Measurements from ENCODE around the gene ARSB.

GRCh38 chr5:78925129-78925876, 59.8 kb downstream of the ARSB start:
- no peak for TF ChIP-seq JUNB (IDR thresholded peaks at IDR 0.05)
- TF ChIP-seq CTCF (IDR thresholded peaks at IDR 0.05 in 2 of 3, conservative IDR thresholded peaks at IDR 0.05 in 1 of 3; ENCODE audit: control insufficient read depth in 2 of 3, extremely low read depth in 1 of 3, insufficient read depth in 1 of 3, low read depth in 3 of 3, low read length in 3 of 3): no peak
- TF ChIP-seq FOXM1 (IDR thresholded peaks at IDR 0.05; ENCODE audit: low read depth, low read length): no peak
- no peak for TF ChIP-seq CREM (IDR thresholded peaks at IDR 0.05; ENCODE audit: low read depth)
- no peak for TF ChIP-seq POLR2A (IDR thresholded peaks at IDR 0.05; ENCODE audit: low read depth, low read length)
- TF ChIP-seq SUZ12 (IDR thresholded peaks at IDR 0.05; ENCODE audit: unreplicated experiment): no peak
- TF ChIP-seq, protein P1, sequence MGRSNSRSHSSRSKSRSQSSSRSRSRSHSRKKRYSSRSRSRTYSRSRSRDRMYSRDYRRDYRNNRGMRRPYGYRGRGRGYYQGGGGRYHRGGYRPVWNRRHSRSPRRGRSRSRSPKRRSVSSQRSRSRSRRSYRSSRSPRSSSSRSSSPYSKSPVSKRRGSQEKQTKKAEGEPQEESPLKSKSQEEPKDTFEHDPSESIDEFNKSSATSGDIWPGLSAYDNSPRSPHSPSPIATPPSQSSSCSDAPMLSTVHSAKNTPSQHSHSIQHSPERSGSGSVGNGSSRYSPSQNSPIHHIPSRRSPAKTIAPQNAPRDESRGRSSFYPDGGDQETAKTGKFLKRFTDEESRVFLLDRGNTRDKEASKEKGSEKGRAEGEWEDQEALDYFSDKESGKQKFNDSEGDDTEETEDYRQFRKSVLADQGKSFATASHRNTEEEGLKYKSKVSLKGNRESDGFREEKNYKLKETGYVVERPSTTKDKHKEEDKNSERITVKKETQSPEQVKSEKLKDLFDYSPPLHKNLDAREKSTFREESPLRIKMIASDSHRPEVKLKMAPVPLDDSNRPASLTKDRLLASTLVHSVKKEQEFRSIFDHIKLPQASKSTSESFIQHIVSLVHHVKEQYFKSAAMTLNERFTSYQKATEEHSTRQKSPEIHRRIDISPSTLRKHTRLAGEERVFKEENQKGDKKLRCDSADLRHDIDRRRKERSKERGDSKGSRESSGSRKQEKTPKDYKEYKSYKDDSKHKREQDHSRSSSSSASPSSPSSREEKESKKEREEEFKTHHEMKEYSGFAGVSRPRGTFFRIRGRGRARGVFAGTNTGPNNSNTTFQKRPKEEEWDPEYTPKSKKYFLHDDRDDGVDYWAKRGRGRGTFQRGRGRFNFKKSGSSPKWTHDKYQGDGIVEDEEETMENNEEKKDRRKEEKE (IDR thresholded peaks at IDR 0.05): no peak
- TF ChIP-seq, protein P2, sequence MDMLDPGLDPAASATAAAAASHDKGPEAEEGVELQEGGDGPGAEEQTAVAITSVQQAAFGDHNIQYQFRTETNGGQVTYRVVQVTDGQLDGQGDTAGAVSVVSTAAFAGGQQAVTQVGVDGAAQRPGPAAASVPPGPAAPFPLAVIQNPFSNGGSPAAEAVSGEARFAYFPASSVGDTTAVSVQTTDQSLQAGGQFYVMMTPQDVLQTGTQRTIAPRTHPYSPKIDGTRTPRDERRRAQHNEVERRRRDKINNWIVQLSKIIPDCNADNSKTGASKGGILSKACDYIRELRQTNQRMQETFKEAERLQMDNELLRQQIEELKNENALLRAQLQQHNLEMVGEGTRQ (IDR thresholded peaks at IDR 0.05; ENCODE audit: borderline replicate concordance, low read depth, low read length): no peak

Measured in GM12878 (cell line).